AG08396 (cell line): Measurements from ENCODE around the gene MTCH1.
"Not testable (repeated sequence)": the region's sequence is repeated elsewhere in the genome, so short reads cannot be mapped to it uniquely, and the experiment has no call there.

Experiments
- DNase-seq: peaks from one replicate; pipeline ENCODE4 v3.0.0; 2012; ENCODE audit warnings: low spot score, mixed read lengths

The MTCH1 gene

GRCh38 chr6:36997811-36998722 lies 12.1 kb upstream of the MTCH1 start:
- DNase-seq: no peak

- not testable (repeated sequence) for DNase-seq
Observed at GRCh38 chr6:36990401-36990800, 4.4 kb upstream of the MTCH1 start.

GRCh38 chr6:36989264-36989663 lies 3.3 kb upstream of the MTCH1 start:
- DNase-seq: no peak

GRCh38 chr6:36986704-36987047 lies 680 bp upstream of the MTCH1 start:
- no peak for DNase-seq

- DNase-seq: no peak
Observed at GRCh38 chr6:36985417-36985807, 584 bp downstream of the MTCH1 start.

GRCh38 chr6:36984581-36985416 lies 1.2 kb downstream of the MTCH1 start:
- DNase-seq: peak; percentile 75

GRCh38 chr6:36983538-36983937 lies 2.5 kb downstream of the MTCH1 start:
- DNase-seq: no peak

- no peak for DNase-seq
Observed at GRCh38 chr6:36980876-36981619, 4.9 kb downstream of the MTCH1 start.

GRCh38 chr6:36980129-36980528 lies 5.9 kb downstream of the MTCH1 start:
- no peak for DNase-seq

- peak; percentile 77 for DNase-seq
Observed at GRCh38 chr6:36979347-36979742, 6.7 kb downstream of the MTCH1 start.

GRCh38 chr6:36978421-36979346 lies 7.3 kb downstream of the MTCH1 start:
- no peak for DNase-seq

GRCh38 chr6:36977470-36977941 lies 8.5 kb downstream of the MTCH1 start:
- no peak for DNase-seq

- no peak for DNase-seq
Observed at GRCh38 chr6:36976931-36977330, 9.1 kb downstream of the MTCH1 start.

GRCh38 chr6:36976509-36976908 lies 9.5 kb downstream of the MTCH1 start:
- DNase-seq: no peak

- DNase-seq: no peak
Observed at GRCh38 chr6:36976007-36976264, 10.1 kb downstream of the MTCH1 start.

- no peak for DNase-seq
Observed at GRCh38 chr6:36975231-36976006, 10.6 kb downstream of the MTCH1 start.

GRCh38 chr6:36973647-36974046 lies 12.3 kb downstream of the MTCH1 start:
- no peak for DNase-seq

- no peak for DNase-seq
Observed at GRCh38 chr6:36973190-36973589, 12.8 kb downstream of the MTCH1 start.

- DNase-seq: no peak
Observed at GRCh38 chr6:36971921-36972673, 13.9 kb downstream of the MTCH1 start.
